Lung (tissue), 12 donors: Measurements from ENCODE around the gene PCCB. TPM values are rescaled to one million over a fixed set of nuclear protein-coding genes. Genes with fewer than 3 reads are reported as not detected.

Experiments
- ATAC-seq: fragments of 200-7000 bp; cut with Tn5 transposase; one replicate; pipeline ENCODE4 v1.9.1; 2020; ENCODE audit warnings: moderate number of reproducible peaks; ENCODE audit not compliant: insufficient read depth, low FRiP score
- DNase-seq, 3 donors: peaks; one replicate each; pipeline ENCODE4 v3.0.0-alpha.2; 2013 to 2017
- H3K27ac ChIP-seq, 2 donors: one replicate each; pipeline ENCODE4 v1.5.1; 2013; ENCODE audit warnings: mild to moderate bottlenecking in 2 of 2, moderate library complexity in 2 of 2, control low read depth in 1 of 2, inconsistent platforms in 1 of 2, low read depth in 1 of 2, low read length in 1 of 2
- H3K27me3 ChIP-seq, 3 donors: one replicate each; pipeline ENCODE4 v1.5.1; 2013; ENCODE audit warnings: low read length in 2 of 3; ENCODE audit not compliant: control insufficient read depth in 3 of 3, insufficient read depth in 3 of 3
- H3K36me3 ChIP-seq, 4 donors: one replicate each; pipeline ENCODE4 v1.5.1; 2013; ENCODE audit warnings: low read length in 4 of 4, mild to moderate bottlenecking in 1 of 4, moderate library complexity in 1 of 4; ENCODE audit not compliant: control insufficient read depth in 4 of 4, insufficient read depth in 4 of 4
- H3K4me1 ChIP-seq, 5 donors: one replicate each; pipeline ENCODE4 v1.5.1; 2013; ENCODE audit warnings: low read length in 5 of 5, mild to moderate bottlenecking in 2 of 5, moderate library complexity in 1 of 5; ENCODE audit not compliant: control insufficient read depth in 5 of 5, insufficient read depth in 5 of 5
- H3K4me3 ChIP-seq: one replicate; pipeline ENCODE4 v1.5.1; 2013; ENCODE audit warnings: mild to moderate bottlenecking, control low read depth, moderate library complexity
- H3K9ac ChIP-seq, 2 donors: one replicate each; pipeline ENCODE4 v1.5.1; 2013; ENCODE audit warnings: low read length in 2 of 2, control low read depth in 1 of 2; ENCODE audit not compliant: insufficient read depth in 1 of 2
- H3K9me3 ChIP-seq, 4 donors: one replicate each; pipeline ENCODE4 v1.5.1; 2013; ENCODE audit warnings: low read length in 3 of 4, mild to moderate bottlenecking in 1 of 4, moderate library complexity in 1 of 4; ENCODE audit not compliant: control insufficient read depth in 4 of 4, insufficient read depth in 3 of 4
- WGBS, 2 donors: extraction: QIAGEN DNeasy Blood & Tissue Kit; methylation state at CpG; one replicate each; pipeline ENCODE4 v1.1.7; 2013; 5-methylcytosine and 5-hydroxymethylcytosine counted together
- polyA plus RNA-seq, 2 donors: library from polyadenylated mRNA; stranded (reverse); fragments of 200-250 nt; gene quantifications; one replicate each; pipeline ENCODE4 v1.2.1, GENCODE V29; 2013
- total RNA-seq, 2 donors: library from RNA; depleted of rRNA in 1 of 2; stranded (reverse); fragments of >200 nt in 1 of 2; gene quantifications; one replicate each; pipeline ENCODE4 v1.2.1, GENCODE V29; 2014 to 2021
- TF ChIP-seq, protein P1 (sequence below): IDR thresholded peaks from 2 replicates; pipeline ENCODE4 v1.5.1; 2012; ENCODE audit warnings: mild to moderate bottlenecking; ENCODE audit errors: control extremely low read depth, extremely low read depth
- donor health status: control.
- donor health status: control.
- donor health status: Bipolar disorder and iron deficiency.
- donor health status: healthy.
- donor health status: DM: yes; HTN: yes; CAD: no.

Gene PCCB
- total and polyA plus RNA-seq, 4 donors = 23.0 to 39.9 (median 29.3) TPM

DNA sequence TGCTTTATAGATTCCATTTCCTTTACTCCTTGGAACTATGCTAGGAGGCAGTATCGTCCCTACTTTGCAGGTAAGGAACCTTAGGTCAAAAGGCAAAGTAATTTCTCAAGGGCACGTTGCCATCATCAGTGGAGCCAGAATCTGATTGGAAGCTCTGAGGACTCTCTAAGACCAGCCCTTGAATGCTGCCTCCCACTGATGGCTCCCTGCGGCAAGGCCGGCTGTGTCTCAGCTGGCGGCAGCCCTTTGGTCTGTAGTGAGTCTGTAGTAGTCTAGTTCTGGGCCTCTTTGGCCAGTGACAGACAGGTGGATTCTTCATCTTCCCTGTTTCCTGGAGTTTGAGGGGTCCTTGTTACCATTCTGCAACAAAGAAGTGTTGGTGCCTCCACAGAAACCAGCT is 76.2 kb downstream of the PCCB start:
- H3K27ac ChIP-seq = no peak overlapping the region
- WGBS, 2 donors = 97 to 98% methylated on average over 5 of the region's 5 CpGs

GRCh38 chr3:136327671-136328070 is 77.5 kb downstream of the PCCB start:
- Histone ChIP-seq H3K27me3 (no peaks in the 10 kb centered on the region), H3K36me3 (peaks cover 4 to 23% (median 15%) of the 10 kb centered on the region in 4 donors), H3K9ac (no peak overlapping the region), H3K4me1 (no peaks in the 10 kb centered on the region), H3K27ac (no peak overlapping the region), H3K4me3 (no peak overlapping the region), H3K9me3 (peaks cover 0 to 6% (median 5%) of the 10 kb centered on the region in 4 donors)
- WGBS, 2 donors = 97 to 98% methylated on average over 5 of the region's 5 CpGs
- ATAC-seq (no peak), DNase-seq (no peak)
- TF ChIP-seq, protein P1, sequence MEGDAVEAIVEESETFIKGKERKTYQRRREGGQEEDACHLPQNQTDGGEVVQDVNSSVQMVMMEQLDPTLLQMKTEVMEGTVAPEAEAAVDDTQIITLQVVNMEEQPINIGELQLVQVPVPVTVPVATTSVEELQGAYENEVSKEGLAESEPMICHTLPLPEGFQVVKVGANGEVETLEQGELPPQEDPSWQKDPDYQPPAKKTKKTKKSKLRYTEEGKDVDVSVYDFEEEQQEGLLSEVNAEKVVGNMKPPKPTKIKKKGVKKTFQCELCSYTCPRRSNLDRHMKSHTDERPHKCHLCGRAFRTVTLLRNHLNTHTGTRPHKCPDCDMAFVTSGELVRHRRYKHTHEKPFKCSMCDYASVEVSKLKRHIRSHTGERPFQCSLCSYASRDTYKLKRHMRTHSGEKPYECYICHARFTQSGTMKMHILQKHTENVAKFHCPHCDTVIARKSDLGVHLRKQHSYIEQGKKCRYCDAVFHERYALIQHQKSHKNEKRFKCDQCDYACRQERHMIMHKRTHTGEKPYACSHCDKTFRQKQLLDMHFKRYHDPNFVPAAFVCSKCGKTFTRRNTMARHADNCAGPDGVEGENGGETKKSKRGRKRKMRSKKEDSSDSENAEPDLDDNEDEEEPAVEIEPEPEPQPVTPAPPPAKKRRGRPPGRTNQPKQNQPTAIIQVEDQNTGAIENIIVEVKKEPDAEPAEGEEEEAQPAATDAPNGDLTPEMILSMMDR = no peak

More for the DNA sequence above, 76.2 kb downstream of the PCCB start:
- TF ChIP-seq, protein P1 = no peak
- DNase-seq = no peak
- no peak for ATAC-seq
- H3K27me3 ChIP-seq = no peaks in the 10 kb centered on the region
- H3K4me1 ChIP-seq = no peaks in the 10 kb centered on the region
- no peak overlapping the region for H3K9ac ChIP-seq
- H3K9me3 ChIP-seq = peaks cover 0 to 7% (median 6%) of the 10 kb centered on the region in 4 donors
- peaks cover 7 to 22% (median 17%) of the 10 kb centered on the region in 4 donors for H3K36me3 ChIP-seq
- H3K4me3 ChIP-seq = no peak overlapping the region

- Histone ChIP-seq H3K4me1 (no peaks in the 10 kb centered on the region), H3K27ac (no peak overlapping the region), H3K9me3 (peaks cover 0 to 2% (median 0%) of the 10 kb centered on the region in 4 donors), H3K9ac (no peak overlapping the region), H3K4me3 (no peak overlapping the region), H3K27me3 (no peaks in the 10 kb centered on the region), H3K36me3 (peaks cover under 1 to 25% (median 19%) of the 10 kb centered on the region in 4 donors)
- ATAC-seq (no peak), DNase-seq (no peak)
- 82 to 92% methylated on average over 5 of the region's 5 CpGs for WGBS, 2 donors
- TF ChIP-seq, protein P1 = no peak
Measured at GRCh38 chr3:136329593-136329992, 79.5 kb downstream of the PCCB start.

DNA sequence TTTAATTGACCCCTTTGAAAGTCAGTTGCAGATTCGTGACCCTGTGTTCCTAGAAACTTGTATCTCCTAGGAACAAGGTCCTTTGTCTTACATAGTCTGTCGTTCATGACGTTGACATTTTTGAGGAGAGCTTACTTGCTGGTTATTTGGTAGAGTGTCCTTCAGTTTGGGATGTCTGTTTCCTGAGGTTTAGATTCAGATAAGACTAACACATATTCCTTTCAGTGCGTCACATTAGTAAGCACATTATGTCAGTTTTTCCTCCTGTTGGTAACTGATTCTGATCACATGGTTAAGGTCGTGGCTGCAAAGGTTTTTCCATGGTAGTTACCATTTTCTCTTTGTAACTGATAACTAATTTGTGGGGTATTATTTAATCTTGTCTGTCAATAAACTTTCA is 80.8 kb downstream of the PCCB start:
- WGBS, 2 donors = 78 to 79% methylated on average over 5 of the region's 5 CpGs
- Histone ChIP-seq H3K27me3 (no peaks in the 10 kb centered on the region), H3K9ac (no peak overlapping the region), H3K36me3 (peaks cover 6 to 30% (median 25%) of the 10 kb centered on the region in 4 donors), H3K27ac (no peak overlapping the region), H3K4me3 (no peak overlapping the region), H3K9me3 (peaks cover 0 to 2% (median 0%) of the 10 kb centered on the region in 4 donors), H3K4me1 (no peaks in the 10 kb centered on the region)
- ATAC-seq = no peak
- no peak for DNase-seq
- TF ChIP-seq, protein P1 = no peak
